Fibroblast of mammary gland (primary cell): ENCODE results near the gene CEBPG.

Source experiments
- DNase-seq: peaks from one replicate; pipeline ENCODE4 v3.0.0-alpha.2; 2010; ENCODE audit warnings: low read depth
- H3K4me3 ChIP-seq: 2 replicates; pipeline ENCODE4 v1.5.1; 2011; ENCODE audit warnings: low read depth, mild to moderate bottlenecking, low read length, moderate library complexity; ENCODE audit not compliant: control insufficient read depth
- TF ChIP-seq, protein P1 (sequence below): conservative IDR thresholded peaks from 2 replicates; pipeline ENCODE4 v1.5.1; 2011; ENCODE audit warnings: low read depth, low read length, inconsistent platforms; ENCODE audit not compliant: control insufficient read depth, insufficient read depth

Gene CEBPG

GRCh38 chr19:33426621-33427361 is 53.3 kb downstream of the CEBPG start:
- TF ChIP-seq, protein P1, sequence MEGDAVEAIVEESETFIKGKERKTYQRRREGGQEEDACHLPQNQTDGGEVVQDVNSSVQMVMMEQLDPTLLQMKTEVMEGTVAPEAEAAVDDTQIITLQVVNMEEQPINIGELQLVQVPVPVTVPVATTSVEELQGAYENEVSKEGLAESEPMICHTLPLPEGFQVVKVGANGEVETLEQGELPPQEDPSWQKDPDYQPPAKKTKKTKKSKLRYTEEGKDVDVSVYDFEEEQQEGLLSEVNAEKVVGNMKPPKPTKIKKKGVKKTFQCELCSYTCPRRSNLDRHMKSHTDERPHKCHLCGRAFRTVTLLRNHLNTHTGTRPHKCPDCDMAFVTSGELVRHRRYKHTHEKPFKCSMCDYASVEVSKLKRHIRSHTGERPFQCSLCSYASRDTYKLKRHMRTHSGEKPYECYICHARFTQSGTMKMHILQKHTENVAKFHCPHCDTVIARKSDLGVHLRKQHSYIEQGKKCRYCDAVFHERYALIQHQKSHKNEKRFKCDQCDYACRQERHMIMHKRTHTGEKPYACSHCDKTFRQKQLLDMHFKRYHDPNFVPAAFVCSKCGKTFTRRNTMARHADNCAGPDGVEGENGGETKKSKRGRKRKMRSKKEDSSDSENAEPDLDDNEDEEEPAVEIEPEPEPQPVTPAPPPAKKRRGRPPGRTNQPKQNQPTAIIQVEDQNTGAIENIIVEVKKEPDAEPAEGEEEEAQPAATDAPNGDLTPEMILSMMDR = no peak
- no peak for DNase-seq
- H3K4me3 ChIP-seq = no peak overlapping the region

DNA sequence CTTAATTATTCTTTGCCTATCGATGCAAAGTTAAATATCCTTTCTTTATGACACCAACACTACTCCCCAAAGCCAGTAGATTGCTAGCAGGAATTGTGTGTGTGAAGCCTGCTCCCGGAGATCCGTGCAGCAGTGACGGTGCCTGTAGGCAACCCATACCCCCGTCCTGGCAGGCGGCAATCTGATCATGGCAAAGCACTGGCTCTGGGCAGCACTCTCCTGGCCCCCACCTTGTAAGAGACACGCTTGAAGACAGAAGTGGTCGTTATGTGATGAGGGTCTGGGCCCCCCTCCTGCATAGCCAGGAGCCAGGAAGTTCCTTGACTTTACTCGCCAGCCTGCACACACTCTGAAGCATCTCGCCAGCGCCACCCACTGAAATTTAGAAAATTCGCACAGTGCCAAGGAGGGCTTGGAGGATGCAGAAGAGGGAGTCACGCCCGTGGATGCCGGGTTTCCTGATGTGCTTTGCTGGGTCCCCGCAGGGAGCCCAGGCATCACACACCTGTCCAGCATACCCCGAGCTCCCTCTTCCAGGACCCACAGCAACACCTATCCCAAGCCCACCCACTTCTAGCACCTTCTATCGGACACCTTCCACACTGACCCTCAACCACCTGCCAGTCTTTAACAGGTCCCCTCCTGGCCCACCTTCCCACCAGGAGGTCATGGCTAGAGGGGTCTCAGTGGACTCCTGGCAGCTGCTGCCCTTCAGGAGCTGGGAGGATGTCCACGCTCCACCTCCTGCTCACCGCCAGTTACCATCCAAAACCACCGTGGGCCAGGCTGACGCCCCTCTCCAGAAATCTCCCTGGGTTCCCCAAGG is 54.5 kb downstream of the CEBPG start:
- no peak for DNase-seq
- no peak overlapping the region for H3K4me3 ChIP-seq
- TF ChIP-seq, protein P1 = no peak

GRCh38 chr19:33428627-33429125 is 55.2 kb downstream of the CEBPG start:
- TF ChIP-seq, protein P1 = no peak
- no peak overlapping the region for H3K4me3 ChIP-seq
- DNase-seq = no peak

DNA sequence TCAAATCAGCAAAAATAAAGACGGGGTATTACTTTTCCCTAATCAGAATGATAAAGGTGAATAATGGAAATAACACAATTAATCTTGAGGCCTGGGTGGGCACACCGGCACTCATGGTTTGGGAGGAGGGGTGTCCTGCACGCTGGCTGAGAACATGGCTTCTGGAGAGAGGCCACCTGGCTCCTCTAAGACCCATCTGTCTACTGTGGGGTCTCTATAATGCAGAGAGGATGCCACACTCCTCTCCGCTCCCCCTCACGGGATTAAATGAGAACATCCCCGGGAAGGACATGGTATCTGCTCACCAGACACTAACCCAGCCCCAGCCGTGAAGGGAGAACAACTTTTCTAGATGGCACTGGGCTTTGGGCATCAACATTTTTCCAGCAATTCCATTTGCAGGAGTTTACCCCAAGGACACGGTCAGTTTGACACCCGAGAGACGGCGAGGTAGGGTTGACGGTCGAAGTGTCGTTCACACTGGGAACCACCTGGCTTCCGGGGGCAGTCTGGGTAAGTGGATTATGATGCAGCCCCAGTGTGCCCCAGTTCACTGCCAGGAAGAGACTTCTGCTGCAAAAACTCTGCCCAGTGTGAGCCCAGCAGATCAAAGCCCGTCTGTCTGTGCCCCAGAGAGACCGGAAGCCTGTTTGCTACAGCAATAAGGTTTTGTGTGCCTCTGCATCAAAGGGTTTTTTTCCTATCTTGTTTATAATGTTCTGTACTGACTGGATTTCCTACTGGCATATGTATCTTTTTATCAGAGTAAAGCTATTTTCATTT is 56.6 kb downstream of the CEBPG start:
- DNase-seq = no peak
- TF ChIP-seq, protein P1 = no peak
- H3K4me3 ChIP-seq = no peak overlapping the region

GRCh38 chr19:33430674-33431277 is 57.3 kb downstream of the CEBPG start:
- DNase-seq = peak; percentile 63
- H3K4me3 ChIP-seq = no peak overlapping the region
- TF ChIP-seq, protein P1 = peak; percentile 74

DNA sequence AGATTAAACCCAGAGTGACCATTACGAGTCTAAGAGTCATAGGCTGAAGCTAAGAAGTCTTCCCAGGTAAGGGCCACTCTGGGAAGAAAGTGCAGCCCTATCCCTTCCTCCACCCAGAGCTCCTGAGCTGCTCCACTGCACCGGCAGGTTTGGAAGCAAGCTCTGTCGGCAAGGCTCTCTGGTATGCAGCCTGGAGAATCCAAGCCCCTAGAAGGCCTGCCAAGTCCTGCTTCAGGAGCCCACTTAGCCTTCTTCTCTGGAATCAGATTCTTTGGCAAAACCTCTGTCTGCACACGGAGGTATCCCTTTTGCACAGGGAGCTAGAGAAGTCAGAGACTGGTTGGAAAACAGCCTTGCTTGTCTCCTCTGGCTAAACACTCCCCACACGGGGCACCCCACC is 58.5 kb downstream of the CEBPG start:
- no peak overlapping the region for H3K4me3 ChIP-seq
- no peak for DNase-seq
- TF ChIP-seq, protein P1 = no peak
